Heart left ventricle (tissue), 16 donors: ENCODE data around the gene ZNF860. TPM values are rescaled to one million over a fixed set of nuclear protein-coding genes. Genes with fewer than 3 reads are reported as not detected.
A peak's percentile ranks its signal among the peaks of the same experiment; 100 is the strongest.

Experiments
- ATAC-seq, 4 donors: fragments of 200-7000 bp; cut with Tn5 transposase; one replicate each; pipeline ENCODE4 v1.9.1; 2020 to 2022; ENCODE audit warnings: moderate library complexity in 4 of 4, mild to moderate bottlenecking in 3 of 4, moderate number of reproducible peaks in 1 of 4
- DNase-seq, 5 donors: peaks; one replicate each; pipeline ENCODE4 v3.0.0-alpha.2; 2020
- H3K27ac ChIP-seq, 12 donors: fragments of 200-600 bp; sonication (generic) in 4 of 12; one replicate each; pipeline versions ENCODE4 v1.5.0 to v1.8.0; 2016 to 2022; ENCODE audit warnings: mild to moderate bottlenecking in 2 of 12
- H3K27me3 ChIP-seq, 9 donors: fragments of 200-600 bp; sonication (generic) in 2 of 9; one replicate each; pipeline versions ENCODE4 v1.5.1 to v1.8.0; 2016 to 2022; ENCODE audit warnings: mild to moderate bottlenecking in 3 of 9
- H3K36me3 ChIP-seq, 9 donors: fragments of 200-600 bp; sonication (generic) in 2 of 9; one replicate each; pipeline versions ENCODE4 v1.5.0 to v1.8.0; 2018 to 2022; ENCODE audit warnings: mild to moderate bottlenecking in 2 of 9
- H3K4me1 ChIP-seq, 12 donors: fragments of 200-600 bp; sonication (generic) in 4 of 12; one replicate each; pipeline versions ENCODE4 v1.5.0 to v1.8.0; 2016 to 2022; ENCODE audit warnings: mild to moderate bottlenecking in 3 of 12
- H3K4me3 ChIP-seq, 12 donors: fragments of 200-600 bp; sonication (generic) in 4 of 12; one replicate each; pipeline versions ENCODE4 v1.5.0 to v1.8.0; 2017 to 2022; ENCODE audit warnings: mild to moderate bottlenecking in 9 of 12, moderate library complexity in 4 of 12
- H3K9me3 ChIP-seq, 12 donors: fragments of 200-600 bp; sonication (generic) in 4 of 12; one replicate each; pipeline versions ENCODE4 v1.5.0 to v1.8.0; 2016 to 2022; ENCODE audit warnings: mild to moderate bottlenecking in 1 of 12
- POLR2A ChIP-seq, 2 donors: fragments of 450-650 bp; IDR thresholded peaks; one replicate each; pipeline ENCODE4 v1.6.1; 2017; ENCODE audit warnings: antibody characterized with exemption in 2 of 2, mild to moderate bottlenecking in 2 of 2, moderate library complexity in 2 of 2
- WGBS, 4 donors: extraction: QIAGEN DNeasy Blood & Tissue Kit in 2 of 4; methylation state at CpG; one replicate each; pipeline versions ENCODE4 v1.1.5 to v1.1.7; 2013 to 2018; 5-methylcytosine and 5-hydroxymethylcytosine counted together
- intact Hi-C, 10 donors: fragments of 100-400 bp; cut with DNase I; formaldehyde crosslinking; loops; one replicate each; pipeline versions ENCODE4 v1.11.1 to v1.14.2; 2022
- polyA plus RNA-seq, 2 donors: library from polyadenylated mRNA; stranded (reverse); fragments of 200-250 nt; gene quantifications; one replicate each; pipeline ENCODE4 v1.2.3, GENCODE V29; 2013
- total RNA-seq, 9 donors: library from RNA; depleted of rRNA in 2 of 9; stranded (reverse); fragments of >200 nt in 2 of 9; fragmentation: NEBNext Ultra II Directional in 3 of 9; extraction: Animal tissue kit (Norgen Biotek cat#: 25700) in 3 of 9; gene quantifications; one replicate each; pipeline versions ENCODE4 v1.1.0 to v1.2.4, GENCODE V29; 2016 to 2023
- TF ChIP-seq, protein P1 (sequence below), 12 donors: fragments of 200-600 bp; sonication (generic) in 4 of 12; IDR thresholded peaks; one replicate each; pipeline versions ENCODE4 v1.5.0 to v1.8.0; 2018 to 2022; ENCODE audit warnings: antibody characterized with exemption in 12 of 12, mild to moderate bottlenecking in 5 of 12
- donor health status: ischemic (EF 13 %, LVEDD 7.1; RV severe dilation, severe dysfunction).
- donor health status: healthy with polysubstance abuse.
- donor health status: DM: no; HTN: yes; CAD: no.
- donor health status: DM: no; HTN: no; CAD: no.
- donor health status: ischemic (EF 25% LVEDD 6.9; RV normal size, moderate dysfunction).
- donor health status: ischemic (EF 25% LVEDD 5.7; RV mildly dilated, moderate dysfunction).
- donor health status: healthy.
- donor health status: DM: yes; HTN: yes; CAD: no.
- donor health status: ischemic (EF 35%, LVEDD 5.7; RV mildly dilated, moderate dysfunction).
- donor health status: nonischemic (EF 11% LVEDD 7.7; RV severe dilation, severe dysfunction).
- donor health status: DM: yes; HTN: yes; CAD: no.
- donor health status: PGD.
- donor health status: ischemic (EF 29% LVEDD 5.4; RV normal size, mild dysfunction).
- donor health status: nonischemic (EF 23%, LVEDD 6.1; RV moderate dilation, normal function).

Gene ZNF860
- total and polyA plus RNA-seq, 11 donors: 0.08 to 0.53 (median 0.14) TPM; not detected in 4

DNA sequence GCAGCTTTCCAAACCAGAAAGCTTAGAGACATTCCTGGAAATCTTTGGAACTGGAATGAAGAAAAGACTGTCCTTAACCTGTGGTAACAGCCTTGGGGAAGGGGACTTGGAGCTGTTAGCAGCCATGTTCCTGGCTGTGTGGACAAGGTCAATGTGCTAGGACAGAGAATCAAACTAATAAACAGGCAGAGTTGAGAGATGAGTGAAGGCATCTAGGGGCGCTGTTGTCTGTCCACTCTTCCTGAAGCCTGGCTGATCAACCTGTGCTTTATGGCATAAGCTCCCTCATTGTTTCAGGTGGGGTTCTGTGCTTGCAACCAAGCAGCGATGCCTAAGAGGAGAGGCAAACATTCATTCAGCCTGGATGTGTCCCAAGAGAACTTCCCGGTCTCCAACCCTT is 19.3 kb downstream of the ZNF860 start:
- no peak for DNase-seq
- Histone ChIP-seq H3K36me3 (no peaks in the 10 kb centered on the region), H3K4me1 (no peaks in the 10 kb centered on the region), H3K4me3 (no peak overlapping the region), H3K27me3 (no peaks in the 10 kb centered on the region), H3K27ac (no peak overlapping the region), H3K9me3 (no peaks in the 10 kb centered on the region)
- TF ChIP-seq POLR2A (IDR thresholded peaks at IDR 0.05): no peak
- TF ChIP-seq, protein P1, sequence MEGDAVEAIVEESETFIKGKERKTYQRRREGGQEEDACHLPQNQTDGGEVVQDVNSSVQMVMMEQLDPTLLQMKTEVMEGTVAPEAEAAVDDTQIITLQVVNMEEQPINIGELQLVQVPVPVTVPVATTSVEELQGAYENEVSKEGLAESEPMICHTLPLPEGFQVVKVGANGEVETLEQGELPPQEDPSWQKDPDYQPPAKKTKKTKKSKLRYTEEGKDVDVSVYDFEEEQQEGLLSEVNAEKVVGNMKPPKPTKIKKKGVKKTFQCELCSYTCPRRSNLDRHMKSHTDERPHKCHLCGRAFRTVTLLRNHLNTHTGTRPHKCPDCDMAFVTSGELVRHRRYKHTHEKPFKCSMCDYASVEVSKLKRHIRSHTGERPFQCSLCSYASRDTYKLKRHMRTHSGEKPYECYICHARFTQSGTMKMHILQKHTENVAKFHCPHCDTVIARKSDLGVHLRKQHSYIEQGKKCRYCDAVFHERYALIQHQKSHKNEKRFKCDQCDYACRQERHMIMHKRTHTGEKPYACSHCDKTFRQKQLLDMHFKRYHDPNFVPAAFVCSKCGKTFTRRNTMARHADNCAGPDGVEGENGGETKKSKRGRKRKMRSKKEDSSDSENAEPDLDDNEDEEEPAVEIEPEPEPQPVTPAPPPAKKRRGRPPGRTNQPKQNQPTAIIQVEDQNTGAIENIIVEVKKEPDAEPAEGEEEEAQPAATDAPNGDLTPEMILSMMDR (IDR thresholded peaks at IDR 0.05): no peak
- intact Hi-C loops: no loop called here
- WGBS, 4 donors: 80 to 88% (median 82%) methylated on average over 3 of the region's 3 CpGs
- no peak for ATAC-seq

DNA sequence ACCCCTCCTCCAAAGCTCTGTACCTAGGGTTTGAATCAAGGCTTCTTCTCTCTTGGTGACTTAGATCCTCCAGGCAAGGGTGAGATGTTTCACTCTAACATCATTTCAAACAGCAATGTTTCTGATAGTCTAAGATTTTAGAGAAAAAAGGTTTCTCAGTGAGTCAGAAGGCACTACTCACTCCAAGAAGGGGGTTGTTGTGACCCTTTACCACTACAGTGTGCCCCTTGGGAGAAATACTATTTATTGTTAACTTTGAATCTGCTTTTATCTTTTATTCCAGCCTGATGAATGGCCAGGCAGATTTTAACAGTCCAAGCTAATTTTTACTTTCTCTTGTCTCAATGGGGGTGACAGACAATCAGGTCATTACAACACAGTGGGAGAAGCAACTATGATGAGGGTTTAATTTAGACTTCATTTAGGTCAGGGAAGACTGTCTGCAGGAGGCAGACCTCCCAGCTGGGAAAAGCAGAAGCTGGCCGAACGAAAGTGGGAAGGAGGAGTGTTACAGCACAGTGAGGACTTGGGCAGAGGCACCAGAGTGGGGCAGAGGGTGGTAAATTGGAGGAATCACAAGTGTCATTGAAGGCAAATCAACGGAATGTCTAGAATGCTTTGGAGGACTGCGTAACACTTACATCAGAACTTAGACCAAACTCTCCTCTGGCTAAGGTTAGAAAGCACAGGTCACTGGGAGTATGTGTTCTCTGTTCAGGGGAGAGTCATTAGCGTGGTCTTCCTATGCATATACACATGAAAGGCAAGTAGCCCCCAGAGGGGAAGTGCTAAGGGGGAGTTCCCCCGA is 21.2 kb downstream of the ZNF860 start:
- Histone ChIP-seq H3K4me3 (no peak overlapping the region), H3K36me3 (no peaks in the 10 kb centered on the region), H3K4me1 (no peaks in the 10 kb centered on the region), H3K27ac (no peak overlapping the region), H3K27me3 (no peaks in the 10 kb centered on the region), H3K9me3 (no peaks in the 10 kb centered on the region)
- no peak for TF ChIP-seq POLR2A (IDR thresholded peaks at IDR 0.05)
- TF ChIP-seq, protein P1 (IDR thresholded peaks at IDR 0.05): no peak
- WGBS, 4 donors: 53 to 63% (median 57%) methylated on average over 6 of the region's 6 CpGs
- intact Hi-C loops: no loop called here
- ATAC-seq (peak in 2 of 4 donors; percentile 14 to 22), DNase-seq (no peak)

DNA sequence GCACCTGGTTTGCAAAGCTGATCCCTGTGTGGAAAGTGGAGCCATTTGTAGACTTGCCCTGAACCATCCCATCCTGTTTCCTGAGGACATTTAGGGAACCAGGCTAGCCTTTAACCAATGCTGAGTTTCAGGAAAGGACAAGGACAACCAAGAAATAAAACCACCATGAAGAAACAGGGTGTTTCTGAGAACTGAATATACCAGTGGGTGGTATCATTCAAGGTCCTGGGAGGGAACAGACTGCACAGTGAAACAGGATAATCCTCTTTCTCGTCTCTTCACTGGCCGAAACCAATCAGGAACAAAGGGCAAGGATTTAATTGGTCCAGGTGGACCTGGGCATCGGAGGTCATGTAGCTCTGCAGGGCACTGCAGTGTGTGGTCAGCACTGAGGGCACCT is 21.8 kb downstream of the ZNF860 start:
- intact Hi-C loops: no loop called here
- no peaks in the 10 kb centered on the region for H3K9me3 ChIP-seq
- ATAC-seq (peak in 2 of 4 donors; percentile 13 to 22), DNase-seq (no peak)
- H3K4me3 ChIP-seq: no peak overlapping the region
- H3K27me3 ChIP-seq: no peaks in the 10 kb centered on the region
- H3K36me3 ChIP-seq: no peaks in the 10 kb centered on the region
- H3K4me1 ChIP-seq: no peaks in the 10 kb centered on the region
- WGBS, 4 donors: 93 to 100% (median 95%) methylated on average over 3 of the region's 3 CpGs
- TF ChIP-seq POLR2A (IDR thresholded peaks at IDR 0.05): no peak
- TF ChIP-seq, protein P1 (IDR thresholded peaks at IDR 0.05): no peak
- H3K27ac ChIP-seq: no peak overlapping the region

DNA sequence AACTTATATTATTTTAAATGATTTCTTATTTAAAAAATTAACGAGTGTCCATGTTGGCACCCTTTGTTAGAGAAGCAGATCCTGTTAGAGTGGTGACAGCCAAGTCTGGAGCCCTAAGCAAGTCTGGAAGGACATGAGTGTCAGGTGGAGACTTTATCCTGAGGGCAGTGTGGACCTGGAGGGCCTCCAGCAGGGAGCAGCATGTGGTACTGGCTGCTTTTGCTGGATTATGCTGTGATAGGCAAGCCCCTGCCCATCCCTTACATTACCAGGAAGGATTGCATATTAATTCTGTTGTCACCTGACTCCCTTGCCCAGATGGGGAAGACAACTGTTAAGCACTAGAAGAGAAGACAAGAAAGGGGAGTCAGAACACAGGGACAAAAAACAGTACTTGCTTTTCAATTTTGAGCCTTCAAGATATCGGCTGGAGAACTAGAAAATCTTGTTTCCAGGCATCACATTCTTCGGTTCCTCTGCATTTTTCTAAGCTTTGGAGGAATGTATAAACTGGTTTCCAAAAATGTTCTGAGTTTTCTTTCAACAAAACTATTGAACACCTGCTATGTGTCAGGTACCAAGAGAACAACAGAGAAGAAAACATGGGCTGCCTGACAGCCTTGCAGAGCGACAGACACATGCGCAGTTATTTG is 22.7 kb downstream of the ZNF860 start:
- H3K27me3 ChIP-seq: no peaks in the 10 kb centered on the region
- H3K9me3 ChIP-seq: no peaks in the 10 kb centered on the region
- H3K27ac ChIP-seq: no peak overlapping the region
- 87 to 91% (median 89%) methylated on average over 5 of the region's 5 CpGs for WGBS, 4 donors
- H3K4me3 ChIP-seq: no peak overlapping the region
- no peak for ATAC-seq
- no peaks in the 10 kb centered on the region for H3K36me3 ChIP-seq
- TF ChIP-seq POLR2A (IDR thresholded peaks at IDR 0.05): no peak
- TF ChIP-seq, protein P1 (IDR thresholded peaks at IDR 0.05): peak in 1 of 12 donors; percentile 6
- intact Hi-C loops: no loop called here
- H3K4me1 ChIP-seq: no peaks in the 10 kb centered on the region
- DNase-seq: no peak
